Measurements from ENCODE around the gene ZFP64. TPM values are rescaled to one million over a fixed set of nuclear protein-coding genes. Genes with fewer than 3 reads are reported as not detected.
A peak's percentile ranks its signal among the peaks of the same experiment; 100 is the strongest.

ZFP64 gene
- polyA plus RNA-seq (2013, experiment 1 of 2), result 18.5 TPM
- polyA plus RNA-seq (2013, experiment 2 of 2), result 18.4 TPM

- H4K5ac ChIP-seq (ENCODE audit: low read length), result no peak within 1 kb of the TSS
- H3K79me1 ChIP-seq (ENCODE audit: low read length), result peaks cover 5% of the 10 kb centered on the region
- H2BK120ac ChIP-seq (ENCODE audit: low read depth, low read length), result no peak within 1 kb of the TSS
- H3K27ac ChIP-seq (ENCODE audit: low read depth, low read length), result peak within 1 kb of the TSS; percentile 83
- peak within 1 kb of the TSS; percentile 96 for H3K56ac ChIP-seq (ENCODE audit: low read length)
- WGBS (ENCODE audit: extremely low coverage, insufficient coverage, low lambda C conversion rate), result no CpG with 5 or more reads among the region's 70 CpGs
- peak within 1 kb of the TSS; percentile 89 for H3K4me2 ChIP-seq (ENCODE audit: low read length)
- no peaks in the 10 kb centered on the region for H3K27me3 ChIP-seq (ENCODE audit: insufficient read depth, low read length, poor library complexity)
- H3K36me3 ChIP-seq (ENCODE audit: control insufficient read depth, insufficient read depth, low read length), result no peaks in the 10 kb centered on the region
- H2BK15ac ChIP-seq (replicated peaks; ENCODE audit: low read depth), result no peak within 1 kb of the TSS
- H3K4ac ChIP-seq (ENCODE audit: low read depth, low read length), result peak within 1 kb of the TSS; percentile 83
- H3K79me2 ChIP-seq (ENCODE audit: control insufficient read depth, insufficient read depth, low read length), result peaks cover 4% of the 10 kb centered on the region
- DNase-seq, result peak; percentile 83
- peaks cover 6% of the 10 kb centered on the region for H3K4me1 ChIP-seq (ENCODE audit: control insufficient read depth, low read depth, low read length)
- H3K18ac ChIP-seq (ENCODE audit: low read length), result peak within 1 kb of the TSS; percentile 95
- H3K4me3 ChIP-seq (ENCODE audit: low read length), result peak within 1 kb of the TSS; percentile 92
- H4K8ac ChIP-seq (ENCODE audit: low read depth, low read length), result peak within 1 kb of the TSS; percentile 70
- H2BK5ac ChIP-seq (ENCODE audit: low read length), result peak within 1 kb of the TSS; percentile 80
- H3K23ac ChIP-seq (ENCODE audit: low read length), result peak within 1 kb of the TSS; percentile 94
- H3K9ac ChIP-seq (ENCODE audit: low read length), result peak within 1 kb of the TSS; percentile 93
- H2AK5ac ChIP-seq (ENCODE audit: low read length), result no peak within 1 kb of the TSS
These were observed at the start of gene ZFP64 for GRCh38 chr20:52191132-52191915. Gene ZFP64, minus strand, starts transcription at chr20:52191779. Its CDS starts 143 bp downstream, at chr20:52191636.

DNA sequence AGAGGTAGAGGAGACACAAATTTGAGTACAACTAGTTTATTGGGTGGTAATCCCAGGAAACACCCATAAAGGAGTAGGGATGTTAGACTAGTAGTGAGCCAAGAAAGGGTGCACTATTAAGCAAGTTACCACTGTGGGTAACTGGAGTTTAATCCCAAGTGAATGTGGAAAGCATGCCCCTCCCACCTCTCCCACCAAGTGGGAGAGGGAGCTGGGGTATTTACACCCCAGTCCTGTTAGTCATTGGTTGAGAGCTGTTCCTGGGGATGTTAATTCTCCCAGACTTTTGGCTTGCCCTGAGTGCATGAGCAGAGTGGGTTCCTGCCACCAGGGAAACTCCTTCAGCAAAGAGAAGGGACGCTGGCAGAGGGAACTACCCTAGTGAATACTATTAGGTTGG is 49.2 kb upstream of the ZFP64 start:
- H3K4ac ChIP-seq (ENCODE audit: low read depth, low read length), result no peak overlapping the region
- no peaks in the 10 kb centered on the region for H3K36me3 ChIP-seq (ENCODE audit: control insufficient read depth, insufficient read depth, low read length)
- no peak overlapping the region for H3K4me2 ChIP-seq (ENCODE audit: low read length)
- no peak overlapping the region for H3K56ac ChIP-seq (ENCODE audit: low read length)
- H3K23ac ChIP-seq (ENCODE audit: low read length), result no peak overlapping the region
- H3K4me3 ChIP-seq (ENCODE audit: low read length), result no peak overlapping the region
- H2AK5ac ChIP-seq (ENCODE audit: low read length), result no peak overlapping the region
- WGBS (ENCODE audit: extremely low coverage, insufficient coverage, low lambda C conversion rate), result no CpG with 5 or more reads among the region's 1 CpG
- no peak overlapping the region for H3K18ac ChIP-seq (ENCODE audit: low read length)
- H3K27ac ChIP-seq (ENCODE audit: low read depth, low read length), result no peak overlapping the region
- H3K79me2 ChIP-seq (ENCODE audit: control insufficient read depth, insufficient read depth, low read length), result no peaks in the 10 kb centered on the region
- H3K79me1 ChIP-seq (ENCODE audit: low read length), result no peaks in the 10 kb centered on the region
- H3K4me1 ChIP-seq (ENCODE audit: control insufficient read depth, low read depth, low read length), result no peaks in the 10 kb centered on the region
- H4K8ac ChIP-seq (ENCODE audit: low read depth, low read length), result no peak overlapping the region
- H4K5ac ChIP-seq (ENCODE audit: low read length), result no peak overlapping the region
- no peak overlapping the region for H3K9ac ChIP-seq (ENCODE audit: low read length)
- no peak overlapping the region for H2BK120ac ChIP-seq (ENCODE audit: low read depth, low read length)
- H3K27me3 ChIP-seq (ENCODE audit: insufficient read depth, low read length, poor library complexity), result no peaks in the 10 kb centered on the region
- DNase-seq, result no peak
- no peak overlapping the region for H2BK5ac ChIP-seq (ENCODE audit: low read length)
- H2BK15ac ChIP-seq (replicated peaks; ENCODE audit: low read depth), result no peak overlapping the region

GRCh38 chr20:52239102-52239501 is 47.5 kb upstream of the ZFP64 start:
- no peaks in the 10 kb centered on the region for H3K79me2 ChIP-seq (ENCODE audit: control insufficient read depth, insufficient read depth, low read length)
- H3K27ac ChIP-seq (ENCODE audit: low read depth, low read length), result no peak overlapping the region
- H3K27me3 ChIP-seq (ENCODE audit: insufficient read depth, low read length, poor library complexity), result no peaks in the 10 kb centered on the region
- H3K56ac ChIP-seq (ENCODE audit: low read length), result no peak overlapping the region
- no peak overlapping the region for H4K8ac ChIP-seq (ENCODE audit: low read depth, low read length)
- no peak overlapping the region for H2AK5ac ChIP-seq (ENCODE audit: low read length)
- H3K23ac ChIP-seq (ENCODE audit: low read length), result no peak overlapping the region
- H3K4me3 ChIP-seq (ENCODE audit: low read length), result no peak overlapping the region
- no peak overlapping the region for H3K18ac ChIP-seq (ENCODE audit: low read length)
- no peak overlapping the region for H2BK15ac ChIP-seq (replicated peaks; ENCODE audit: low read depth)
- no peak overlapping the region for H3K4me2 ChIP-seq (ENCODE audit: low read length)
- H3K9ac ChIP-seq (ENCODE audit: low read length), result no peak overlapping the region
- no peaks in the 10 kb centered on the region for H3K4me1 ChIP-seq (ENCODE audit: control insufficient read depth, low read depth, low read length)
- H4K5ac ChIP-seq (ENCODE audit: low read length), result no peak overlapping the region
- no peak overlapping the region for H3K4ac ChIP-seq (ENCODE audit: low read depth, low read length)
- H2BK120ac ChIP-seq (ENCODE audit: low read depth, low read length), result no peak overlapping the region
- H3K36me3 ChIP-seq (ENCODE audit: control insufficient read depth, insufficient read depth, low read length), result no peaks in the 10 kb centered on the region
- DNase-seq, result no peak
- H3K79me1 ChIP-seq (ENCODE audit: low read length), result no peaks in the 10 kb centered on the region
- WGBS (ENCODE audit: extremely low coverage, insufficient coverage, low lambda C conversion rate), result no CpG with 5 or more reads among the region's 2 CpGs
- no peak overlapping the region for H2BK5ac ChIP-seq (ENCODE audit: low read length)

- Histone ChIP-seq H3K23ac (ENCODE audit: low read length) (no peak overlapping the region), H3K9ac (ENCODE audit: low read length) (no peak overlapping the region), H2AK5ac (ENCODE audit: low read length) (no peak overlapping the region), H3K79me2 (ENCODE audit: control insufficient read depth, insufficient read depth, low read length) (no peaks in the 10 kb centered on the region), H3K4me3 (ENCODE audit: low read length) (no peak overlapping the region), H4K8ac (ENCODE audit: low read depth, low read length) (no peak overlapping the region), H3K27me3 (ENCODE audit: insufficient read depth, low read length, poor library complexity) (no peaks in the 10 kb centered on the region), H3K4me1 (ENCODE audit: control insufficient read depth, low read depth, low read length) (no peaks in the 10 kb centered on the region), H3K18ac (ENCODE audit: low read length) (no peak overlapping the region), H3K27ac (ENCODE audit: low read depth, low read length) (no peak overlapping the region), H3K4me2 (ENCODE audit: low read length) (no peak overlapping the region), H3K79me1 (ENCODE audit: low read length) (no peaks in the 10 kb centered on the region), H2BK5ac (ENCODE audit: low read length) (no peak overlapping the region), H2BK15ac (replicated peaks; ENCODE audit: low read depth) (no peak overlapping the region), H4K5ac (ENCODE audit: low read length) (no peak overlapping the region), H2BK120ac (ENCODE audit: low read depth, low read length) (no peak overlapping the region), H3K56ac (ENCODE audit: low read length) (no peak overlapping the region), H3K4ac (ENCODE audit: low read depth, low read length) (no peak overlapping the region), H3K36me3 (ENCODE audit: control insufficient read depth, insufficient read depth, low read length) (no peaks in the 10 kb centered on the region)
- WGBS (ENCODE audit: extremely low coverage, insufficient coverage, low lambda C conversion rate), result no CpG with 5 or more reads among the region's 7 CpGs
- DNase-seq, result no peak
These were observed 44.7 kb upstream of the ZFP64 start for GRCh38 chr20:52236292-52236691.

DNA sequence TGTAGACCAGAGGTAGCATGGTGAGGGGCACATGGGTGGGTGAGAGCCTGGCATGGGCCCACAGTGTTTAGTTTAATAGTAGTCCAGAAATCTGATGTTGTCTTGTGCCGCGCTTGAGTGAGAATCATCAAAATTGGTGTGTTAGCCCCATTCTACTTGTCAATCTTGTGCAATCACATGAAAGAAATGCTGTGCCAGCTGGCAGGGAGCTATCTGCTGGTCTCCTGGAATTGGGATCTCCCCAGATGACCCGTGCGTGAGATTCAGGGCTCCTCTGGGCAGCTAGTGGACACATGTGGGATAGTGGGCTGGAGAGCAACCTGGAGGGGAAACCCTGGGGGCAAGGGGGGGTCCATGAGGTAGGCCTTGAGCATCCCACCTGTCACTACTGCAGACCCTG is 43.5 kb upstream of the ZFP64 start:
- H3K79me2 ChIP-seq (ENCODE audit: control insufficient read depth, insufficient read depth, low read length), result no peaks in the 10 kb centered on the region
- no peak overlapping the region for H4K8ac ChIP-seq (ENCODE audit: low read depth, low read length)
- no peak overlapping the region for H3K9ac ChIP-seq (ENCODE audit: low read length)
- H3K36me3 ChIP-seq (ENCODE audit: control insufficient read depth, insufficient read depth, low read length), result no peaks in the 10 kb centered on the region
- H3K23ac ChIP-seq (ENCODE audit: low read length), result no peak overlapping the region
- no peak overlapping the region for H2BK120ac ChIP-seq (ENCODE audit: low read depth, low read length)
- no peak overlapping the region for H3K56ac ChIP-seq (ENCODE audit: low read length)
- no peak for DNase-seq
- WGBS (ENCODE audit: extremely low coverage, insufficient coverage, low lambda C conversion rate), result no CpG with 5 or more reads among the region's 4 CpGs
- H2BK5ac ChIP-seq (ENCODE audit: low read length), result no peak overlapping the region
- no peak overlapping the region for H4K5ac ChIP-seq (ENCODE audit: low read length)
- H3K27me3 ChIP-seq (ENCODE audit: insufficient read depth, low read length, poor library complexity), result no peaks in the 10 kb centered on the region
- H3K18ac ChIP-seq (ENCODE audit: low read length), result no peak overlapping the region
- H2BK15ac ChIP-seq (replicated peaks; ENCODE audit: low read depth), result no peak overlapping the region
- no peak overlapping the region for H3K4me2 ChIP-seq (ENCODE audit: low read length)
- no peak overlapping the region for H2AK5ac ChIP-seq (ENCODE audit: low read length)
- H3K4me3 ChIP-seq (ENCODE audit: low read length), result no peak overlapping the region
- H3K4ac ChIP-seq (ENCODE audit: low read depth, low read length), result no peak overlapping the region
- H3K4me1 ChIP-seq (ENCODE audit: control insufficient read depth, low read depth, low read length), result no peaks in the 10 kb centered on the region
- H3K27ac ChIP-seq (ENCODE audit: low read depth, low read length), result no peak overlapping the region
- H3K79me1 ChIP-seq (ENCODE audit: low read length), result no peaks in the 10 kb centered on the region

All from mesendoderm (in vitro differentiated cells).